Measurements from ENCODE around the gene HMGCL.
"Not testable (repeated sequence)": the region's sequence is repeated elsewhere in the genome, so short reads cannot be mapped to it uniquely, and the experiment has no call there.

HMGCL gene

DNA sequence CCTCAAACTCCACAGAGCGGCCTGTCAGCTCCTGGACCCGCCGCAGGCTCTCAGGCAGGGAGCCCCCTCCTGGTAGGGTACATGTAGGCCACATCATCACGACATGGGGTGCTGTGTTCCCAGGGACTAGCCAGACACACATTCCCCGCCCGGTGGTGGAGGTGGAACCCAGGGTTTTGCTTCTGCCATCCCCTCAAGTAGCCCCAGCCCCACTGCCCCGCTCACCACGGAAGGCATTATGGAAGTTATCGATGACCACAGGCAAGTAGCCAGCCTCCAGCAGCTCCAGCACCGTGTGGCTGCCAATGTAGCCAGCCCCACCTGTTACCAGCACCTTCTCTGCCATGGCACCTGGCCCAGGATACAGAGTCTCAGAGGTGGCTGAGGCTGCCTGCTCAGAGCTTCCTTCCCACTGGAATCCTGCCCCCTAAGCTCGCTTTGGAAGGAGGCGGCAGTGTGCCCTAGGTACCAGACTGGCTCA is 26.5 kb downstream of the HMGCL start:
- DNase-seq (ENCODE audit: low spot score), result no peak

DNA sequence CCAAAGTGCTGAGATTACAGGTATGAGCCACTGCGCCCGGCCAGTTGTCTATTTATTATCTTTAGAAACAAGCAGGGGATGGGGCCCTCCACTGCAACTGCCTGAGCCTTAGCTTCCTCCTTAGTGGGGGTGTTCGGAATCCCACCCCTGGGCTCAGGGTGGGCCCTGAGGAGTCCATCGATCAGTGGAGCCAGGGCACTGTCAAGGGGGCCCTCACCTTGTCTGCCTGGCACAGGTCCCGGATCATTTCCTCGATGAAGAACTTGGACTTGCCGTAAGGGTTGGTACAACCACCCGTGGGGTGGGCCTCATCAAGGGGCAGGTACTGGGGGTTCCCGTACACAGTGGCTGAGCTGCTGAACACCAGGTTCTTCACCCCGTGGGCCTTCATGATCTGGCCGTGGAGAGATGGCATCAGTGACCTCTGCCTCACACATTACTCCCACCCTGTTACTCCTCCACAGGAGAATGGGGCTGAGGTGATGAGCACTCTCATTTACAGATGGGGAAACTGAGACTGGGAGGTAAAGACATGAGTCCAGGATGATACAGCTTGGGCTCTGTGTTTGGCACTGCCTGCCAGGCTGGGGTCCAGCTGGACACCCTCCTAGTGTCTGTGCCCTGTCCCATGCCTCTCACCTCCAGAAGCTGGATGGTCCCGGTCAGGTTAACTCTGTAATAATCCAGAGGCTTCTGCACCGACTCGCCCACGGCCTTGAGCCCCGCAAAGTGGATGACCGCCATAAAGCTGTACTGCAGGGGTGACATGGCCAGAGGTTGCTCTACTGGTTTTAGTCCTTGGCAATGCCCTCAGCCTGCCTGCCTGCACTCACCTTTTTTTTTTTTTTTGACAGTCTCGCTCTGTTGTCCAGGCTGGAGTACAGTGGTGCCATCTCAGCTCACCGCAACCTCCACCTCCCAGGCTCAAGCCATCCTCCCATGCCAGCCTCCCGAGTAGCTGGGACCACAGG is 27.5 kb downstream of the HMGCL start:
- no peak for DNase-seq (ENCODE audit: low spot score)

DNA sequence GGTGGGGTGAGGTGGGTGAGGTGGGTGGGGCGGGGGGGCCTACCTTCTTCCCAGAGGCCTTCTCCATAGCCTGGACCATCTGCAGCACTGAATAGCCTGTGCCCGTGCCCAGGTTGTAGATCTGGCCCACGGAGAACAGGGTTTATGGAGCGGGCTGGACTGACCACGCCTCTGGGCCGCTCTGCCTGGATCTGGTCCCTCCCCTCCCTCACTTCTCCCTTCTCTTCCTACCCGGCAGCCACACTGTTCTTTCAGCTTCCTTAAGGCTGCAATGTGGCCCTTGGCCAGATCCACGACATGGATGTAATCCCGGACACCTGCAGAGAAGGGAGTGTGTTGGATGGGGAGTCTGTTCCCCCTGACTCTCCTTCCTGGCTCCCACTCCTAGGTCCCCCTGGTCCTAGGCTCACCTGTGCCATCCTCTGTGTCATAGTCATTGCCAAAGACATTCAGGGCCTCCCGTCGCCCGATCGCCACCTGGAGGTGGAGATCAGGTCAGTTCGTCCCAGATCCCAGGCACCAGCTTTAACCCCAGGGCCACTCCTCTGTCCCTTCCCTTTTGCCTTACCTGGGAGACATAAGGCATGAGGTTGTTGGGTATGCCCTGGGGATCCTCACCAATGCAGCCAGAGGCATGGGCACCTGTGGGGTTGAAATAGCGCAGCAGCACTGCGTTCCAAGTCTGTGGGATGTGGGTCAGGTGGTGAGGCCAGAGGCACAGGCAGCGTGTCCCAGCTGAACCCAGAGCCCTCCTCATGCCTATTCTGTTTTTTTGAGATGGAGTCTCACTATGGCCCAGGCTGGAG is 28.6 kb downstream of the HMGCL start:
- DNase-seq (ENCODE audit: low spot score), result peak; percentile 40

DNA sequence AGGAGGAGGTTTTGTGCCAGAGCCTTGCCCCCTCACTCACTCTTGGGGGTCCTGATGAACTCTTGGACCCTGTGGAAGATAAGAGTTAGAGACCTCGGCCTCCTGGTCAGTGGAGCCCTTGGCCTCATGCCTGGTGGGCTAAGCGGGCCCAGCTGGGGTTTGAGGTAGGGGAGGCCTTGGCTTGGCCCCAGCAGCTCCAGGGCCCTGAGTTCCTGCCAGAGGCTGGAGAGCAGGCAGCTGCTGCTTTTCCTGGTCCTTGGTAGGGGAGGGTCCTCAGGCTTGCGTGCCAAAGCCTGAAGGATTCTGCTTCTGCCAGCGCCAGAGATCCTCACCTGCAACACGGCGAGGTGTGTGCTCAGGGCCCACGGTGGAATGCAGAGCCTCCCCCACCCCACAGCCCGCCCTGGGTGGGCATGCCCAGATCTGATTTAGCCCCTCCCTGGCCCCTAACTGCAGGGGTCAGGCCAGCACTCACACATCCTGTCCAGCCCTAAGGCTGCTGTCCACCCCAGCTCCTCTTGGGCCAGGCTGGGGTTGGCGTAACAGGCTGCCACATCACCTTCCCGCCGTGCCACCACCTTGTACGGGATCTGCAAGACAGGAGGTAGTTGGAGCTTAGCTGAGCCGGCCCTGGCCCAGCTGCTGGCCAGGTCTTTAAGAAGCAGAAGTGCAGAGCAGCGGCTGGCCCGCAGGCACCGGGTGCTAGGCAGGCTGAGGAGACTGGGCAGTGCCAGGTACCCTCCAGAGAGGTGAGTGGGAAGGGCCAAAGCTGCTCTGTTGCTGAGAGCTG is 29.4 kb downstream of the HMGCL start:
- DNase-seq (ENCODE audit: low spot score), result no peak

DNA sequence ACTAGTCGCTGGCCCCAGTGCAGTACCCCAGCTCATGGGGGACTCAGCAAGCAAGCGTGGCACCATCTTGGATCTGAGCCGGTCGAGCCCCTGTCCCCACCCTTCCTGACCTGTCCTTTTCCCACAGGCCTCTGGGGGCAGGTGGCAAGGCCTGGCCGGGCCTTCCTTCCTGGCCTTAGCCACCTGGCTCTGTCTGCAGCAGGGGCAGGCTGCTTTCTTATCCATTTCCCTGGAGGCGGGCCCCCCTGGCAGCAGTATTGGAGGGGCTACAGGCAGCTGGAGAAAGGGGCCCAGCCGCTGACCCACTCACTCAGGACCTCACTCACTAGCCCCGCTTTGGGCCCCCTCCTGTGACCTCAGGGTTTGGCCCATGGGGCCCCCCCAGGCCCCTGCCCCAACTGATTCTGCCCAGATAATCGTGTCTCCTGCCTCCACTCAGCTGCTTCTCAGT is 30.5 kb downstream of the HMGCL start:
- DNase-seq (ENCODE audit: low spot score), result not testable (repeated sequence)

DNA sequence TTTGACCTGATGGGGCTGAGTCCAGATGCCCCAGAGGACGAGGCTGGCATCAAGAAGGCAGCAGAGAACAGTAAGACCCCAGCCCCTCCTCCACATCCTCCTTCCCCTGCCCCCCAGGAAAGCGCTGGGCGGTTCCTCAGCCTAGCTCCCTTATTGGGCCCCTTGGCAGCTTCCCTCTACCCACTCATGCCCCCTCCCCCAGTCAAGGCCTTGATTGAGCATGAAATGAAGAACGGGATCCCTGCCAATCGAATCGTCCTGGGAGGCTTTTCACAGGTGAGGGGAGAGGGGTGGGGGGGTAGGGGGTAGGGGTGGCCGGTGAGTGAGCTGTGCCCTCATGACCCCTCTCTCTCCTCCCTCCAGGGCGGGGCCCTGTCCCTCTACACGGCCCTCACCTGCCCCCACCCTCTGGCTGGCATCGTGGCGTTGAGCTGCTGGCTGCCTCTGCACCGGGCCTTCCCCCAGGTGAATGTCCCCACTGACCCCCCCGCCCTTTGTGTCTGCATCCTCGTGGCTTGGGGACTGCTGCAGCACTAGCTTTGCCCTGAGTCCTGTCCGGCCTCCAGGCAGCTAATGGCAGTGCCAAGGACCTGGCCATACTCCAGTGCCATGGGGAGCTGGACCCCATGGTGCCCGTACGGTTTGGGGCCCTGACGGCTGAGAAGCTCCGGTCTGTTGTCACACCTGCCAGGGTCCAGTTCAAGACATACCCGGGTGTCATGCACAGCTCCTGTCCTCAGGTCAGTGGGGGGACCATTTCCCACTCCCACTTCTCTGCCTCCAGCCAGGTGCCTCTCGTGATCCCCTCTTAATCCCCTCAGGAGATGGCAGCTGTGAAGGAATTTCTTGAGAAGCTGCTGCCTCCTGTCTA is 31.1 kb downstream of the HMGCL start:
- DNase-seq (ENCODE audit: low spot score), result no peak

DNA sequence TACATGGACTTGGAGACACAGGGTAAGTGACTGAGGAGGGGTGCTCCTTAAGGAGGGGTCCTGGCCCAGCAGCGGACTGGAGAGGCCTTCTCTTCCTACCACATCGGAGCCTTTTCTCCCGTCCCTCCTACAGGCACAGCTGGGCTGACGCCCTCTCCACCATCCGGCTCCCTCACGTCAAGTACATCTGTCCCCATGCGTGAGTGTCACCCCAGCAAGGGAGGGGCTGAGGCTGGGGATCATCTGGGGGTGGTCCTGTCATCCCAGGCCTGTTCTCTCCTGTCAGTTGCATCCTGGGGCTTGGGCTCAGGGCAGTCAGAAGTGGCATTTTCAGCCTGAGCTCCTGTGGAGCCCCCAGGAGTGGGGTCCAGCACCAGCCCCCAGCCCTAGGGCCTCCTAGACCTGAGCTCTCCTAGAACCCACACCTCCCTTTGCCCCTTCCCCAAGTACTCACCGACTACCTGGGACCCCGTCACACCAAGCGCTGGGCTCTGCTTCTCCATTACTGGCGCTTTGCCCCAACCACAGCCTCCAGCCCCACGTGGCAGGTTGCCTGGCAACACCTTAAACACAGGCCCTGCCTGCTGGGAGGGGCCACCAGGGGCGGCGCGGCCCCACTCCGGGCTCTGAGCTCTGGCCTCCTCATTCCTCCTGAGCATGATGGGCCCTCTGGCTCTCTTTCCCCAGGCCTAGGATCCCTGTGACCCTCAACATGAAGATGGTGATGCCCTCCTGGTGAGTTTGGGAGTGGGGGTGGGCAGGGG is 32.0 kb downstream of the HMGCL start:
- no peak for DNase-seq (ENCODE audit: low spot score)

DNA sequence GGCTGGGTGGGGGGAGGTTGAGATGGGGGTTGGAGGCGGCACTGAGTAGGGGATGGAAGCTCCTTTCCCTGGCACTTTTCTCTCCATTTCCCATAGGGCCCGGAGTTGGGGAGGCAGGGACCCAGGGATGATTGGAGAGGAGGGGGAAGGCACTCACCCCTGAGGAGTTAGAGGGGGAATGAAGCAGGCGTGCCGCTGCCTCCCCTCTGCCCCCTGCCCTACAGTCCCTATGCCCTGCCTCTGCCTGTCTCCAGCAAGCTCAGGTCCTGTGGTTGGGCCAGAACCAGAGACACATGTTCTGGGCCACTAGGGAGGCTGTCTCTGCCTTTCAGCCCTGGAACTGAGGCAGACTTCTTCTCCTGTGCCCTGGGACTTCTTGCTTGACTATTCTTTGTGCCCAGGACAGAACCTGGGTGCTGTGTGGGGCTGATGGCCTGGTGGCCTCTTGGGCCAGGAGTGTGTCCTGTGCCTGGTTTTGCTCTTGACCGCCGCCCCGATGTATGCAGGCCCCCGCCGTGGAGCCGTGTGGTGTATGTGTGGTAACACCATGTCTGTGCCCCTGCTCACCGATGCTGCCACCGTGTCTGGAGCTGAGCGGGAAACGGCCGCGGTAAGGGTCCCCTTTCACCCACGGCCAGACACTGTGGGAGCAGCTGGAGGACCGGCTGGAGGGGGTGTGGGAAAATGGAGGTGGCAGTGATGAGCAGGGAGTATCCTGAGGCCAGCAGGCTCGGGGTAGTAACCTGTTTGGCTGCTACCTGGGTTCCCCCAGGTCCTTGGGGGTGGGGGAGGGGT is 32.9 kb downstream of the HMGCL start:
- no peak for DNase-seq (ENCODE audit: low spot score)

DNA sequence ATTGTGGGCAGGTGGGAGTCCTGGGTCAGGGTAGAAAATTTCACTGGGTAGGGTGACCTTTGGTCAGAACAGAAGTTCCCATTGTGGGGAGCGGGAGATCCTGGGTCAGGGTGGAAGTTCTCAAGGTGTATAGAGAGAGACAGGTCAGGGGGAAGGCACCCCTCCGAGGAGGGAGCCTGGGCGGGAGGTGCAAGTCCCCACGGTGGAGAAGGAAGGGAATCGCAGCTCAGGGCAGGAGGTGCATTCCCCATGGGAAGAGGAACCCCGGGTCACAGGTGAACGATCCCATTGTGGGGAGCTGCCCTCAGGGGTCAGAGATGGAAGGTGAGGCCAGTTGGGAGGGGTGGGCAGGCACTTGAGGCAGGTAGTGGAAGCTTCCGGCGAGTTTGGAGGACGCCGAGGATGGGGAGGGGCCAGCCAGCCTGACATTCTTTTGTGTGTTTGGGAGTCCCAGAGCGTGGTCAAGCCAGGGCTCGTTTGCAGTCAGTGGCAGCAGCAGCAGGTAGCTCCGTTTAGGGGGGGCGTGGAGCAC is 33.6 kb downstream of the HMGCL start:
- DNase-seq (ENCODE audit: low spot score), result no peak

DNA sequence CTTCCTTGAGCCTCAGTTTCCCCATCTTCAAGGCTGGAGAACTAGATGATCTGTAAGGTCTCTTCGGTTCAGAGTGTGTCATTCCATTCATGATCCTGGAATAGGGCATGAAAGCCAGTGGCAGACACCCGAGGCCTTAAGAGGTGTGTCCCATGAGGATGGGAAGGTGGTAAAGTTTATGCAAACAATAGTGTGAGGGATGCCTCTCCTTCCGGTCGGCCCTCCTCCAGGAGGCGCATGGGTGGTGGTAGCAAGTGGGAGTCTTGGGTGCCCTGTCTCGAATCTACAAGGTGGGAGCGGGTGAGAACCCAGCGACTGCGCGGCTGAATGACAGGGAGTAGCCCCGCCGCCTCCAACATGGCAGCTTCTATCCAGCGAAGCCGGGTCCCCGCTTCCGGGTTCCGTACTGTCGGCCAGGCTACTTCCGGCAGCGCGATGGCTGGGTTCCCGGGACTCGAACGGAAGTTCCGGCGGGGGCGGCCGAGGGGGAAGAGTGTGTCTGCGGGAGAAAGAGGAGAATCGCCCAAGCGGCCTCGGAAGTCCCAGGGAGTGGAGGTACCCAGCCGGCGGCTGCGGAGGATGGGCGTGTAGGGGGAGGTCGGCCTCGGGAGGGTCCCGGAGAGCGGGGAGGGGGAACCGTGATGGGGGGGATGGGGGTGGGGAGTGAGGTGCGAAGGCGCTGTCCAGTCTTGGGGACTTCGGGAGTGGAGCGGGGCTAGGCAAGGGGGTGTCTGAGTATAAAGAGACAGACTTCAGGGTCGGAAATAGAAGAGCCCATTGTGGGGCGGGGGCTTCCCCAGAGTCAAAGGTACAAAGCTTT is 34.3 kb downstream of the HMGCL start, which contains the start of gene LYPLA2:
Gene LYPLA2 (plus strand): TSS at position 450 of the 820 bp plus-strand sequence. CDS start 1,538 bp downstream, outside the sequence.
- DNase-seq (ENCODE audit: low spot score), result peak; percentile 91

DNA sequence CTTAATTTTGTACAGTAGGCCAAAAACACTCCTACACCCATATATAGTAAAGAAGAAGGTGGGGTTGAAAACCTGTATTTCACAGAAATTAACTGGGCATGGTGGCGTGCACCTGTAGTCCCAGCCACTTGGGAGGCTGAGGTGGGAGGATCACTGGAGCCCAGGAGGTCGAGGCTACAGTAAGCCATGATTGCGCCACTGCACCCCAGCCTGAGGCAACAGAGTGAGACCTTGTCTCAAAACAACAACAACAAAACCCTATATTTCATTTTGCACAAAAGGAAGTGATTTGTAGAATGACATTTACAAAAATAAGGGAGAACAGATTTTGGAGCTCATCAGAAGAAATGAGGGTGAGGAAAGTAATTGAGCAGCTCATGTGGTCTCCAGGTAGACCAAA is 36.5 kb downstream of the HMGCL start:
- no peak for DNase-seq (ENCODE audit: low spot score)

DNA sequence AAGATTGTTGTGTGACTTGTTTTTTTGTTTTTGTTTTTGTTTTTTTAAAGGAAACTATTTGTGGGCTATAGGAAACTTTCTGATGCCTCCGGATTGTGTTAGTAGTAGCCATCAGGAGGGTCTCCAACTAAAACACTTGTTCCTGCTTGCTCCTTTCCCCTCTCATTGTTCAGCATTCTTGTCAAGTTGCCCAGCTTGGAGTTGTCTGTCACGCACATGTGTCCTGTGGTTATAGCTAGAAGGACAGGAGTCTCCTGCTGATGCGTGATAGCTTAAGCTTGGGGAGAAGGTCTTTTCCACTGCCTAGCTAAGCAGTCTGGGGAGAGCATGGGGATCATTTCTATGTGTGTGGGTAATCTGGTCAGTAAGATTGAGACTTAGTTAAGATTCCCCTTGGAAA is 37.5 kb downstream of the HMGCL start:
- DNase-seq (ENCODE audit: low spot score), result no peak

DNA sequence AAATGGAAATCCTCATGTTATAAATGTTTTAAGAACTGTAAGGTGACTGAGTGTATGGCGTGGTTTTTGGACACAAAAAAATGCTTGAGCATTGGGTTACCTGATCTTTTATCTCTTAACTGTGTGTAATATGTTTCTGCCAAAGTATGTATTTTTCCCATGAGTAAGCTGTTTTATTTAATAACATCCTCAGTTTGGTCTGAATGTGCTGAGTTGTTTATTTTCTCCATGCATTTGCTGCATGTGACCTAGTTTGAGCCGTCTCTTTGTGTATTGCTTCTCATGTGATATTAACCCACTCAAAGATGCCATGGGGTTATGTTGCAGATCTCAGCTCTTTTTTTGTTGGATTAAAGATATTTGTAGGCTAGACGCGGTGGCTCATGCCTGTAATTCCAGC is 40.4 kb downstream of the HMGCL start:
- DNase-seq (ENCODE audit: low spot score), result no peak

DNA sequence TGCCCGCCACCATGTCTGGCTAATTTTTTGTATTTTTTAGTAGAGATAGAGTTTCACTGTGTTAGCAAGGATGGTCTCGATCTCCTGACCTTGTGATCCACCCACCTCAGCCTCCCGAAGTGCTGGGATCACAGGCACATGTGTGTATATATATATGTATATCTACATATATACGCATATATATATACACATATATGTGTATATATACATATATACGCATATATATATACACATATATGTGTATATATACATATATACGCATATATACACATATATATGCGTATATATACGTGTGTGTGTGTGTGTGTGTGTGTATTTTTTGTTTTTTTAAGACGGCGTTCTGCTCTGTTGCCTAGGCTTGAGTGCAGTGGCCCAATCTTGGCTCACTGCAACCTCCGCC is 42.1 kb downstream of the HMGCL start:
- DNase-seq (ENCODE audit: low spot score), result not testable (repeated sequence)

DNA sequence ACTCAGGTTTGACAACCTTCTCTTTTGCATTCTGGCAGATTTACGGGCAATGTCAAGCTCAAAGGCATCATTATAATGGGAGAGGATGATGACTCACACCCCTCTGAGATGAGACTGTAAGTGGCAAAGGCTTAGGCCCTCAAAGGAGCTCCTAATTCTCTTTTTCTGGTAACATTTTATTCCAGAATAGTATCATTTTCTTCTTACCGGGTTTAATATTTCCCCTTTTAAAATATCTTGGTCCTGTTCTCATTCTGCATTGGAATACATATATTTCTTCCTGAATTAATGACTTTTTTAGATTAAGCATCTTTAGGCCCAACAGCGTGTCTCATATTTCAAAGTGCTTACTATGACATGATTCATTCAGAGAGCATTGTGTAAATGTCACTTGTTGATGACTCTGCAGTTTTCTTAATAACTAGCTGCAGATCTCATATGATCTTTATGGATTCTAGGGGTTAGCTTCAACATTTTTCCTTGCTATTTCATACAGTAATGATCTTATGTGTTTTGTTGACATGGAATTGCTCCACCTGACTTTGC is 45.3 kb downstream of the HMGCL start:
- DNase-seq (ENCODE audit: low spot score), result no peak

DNA sequence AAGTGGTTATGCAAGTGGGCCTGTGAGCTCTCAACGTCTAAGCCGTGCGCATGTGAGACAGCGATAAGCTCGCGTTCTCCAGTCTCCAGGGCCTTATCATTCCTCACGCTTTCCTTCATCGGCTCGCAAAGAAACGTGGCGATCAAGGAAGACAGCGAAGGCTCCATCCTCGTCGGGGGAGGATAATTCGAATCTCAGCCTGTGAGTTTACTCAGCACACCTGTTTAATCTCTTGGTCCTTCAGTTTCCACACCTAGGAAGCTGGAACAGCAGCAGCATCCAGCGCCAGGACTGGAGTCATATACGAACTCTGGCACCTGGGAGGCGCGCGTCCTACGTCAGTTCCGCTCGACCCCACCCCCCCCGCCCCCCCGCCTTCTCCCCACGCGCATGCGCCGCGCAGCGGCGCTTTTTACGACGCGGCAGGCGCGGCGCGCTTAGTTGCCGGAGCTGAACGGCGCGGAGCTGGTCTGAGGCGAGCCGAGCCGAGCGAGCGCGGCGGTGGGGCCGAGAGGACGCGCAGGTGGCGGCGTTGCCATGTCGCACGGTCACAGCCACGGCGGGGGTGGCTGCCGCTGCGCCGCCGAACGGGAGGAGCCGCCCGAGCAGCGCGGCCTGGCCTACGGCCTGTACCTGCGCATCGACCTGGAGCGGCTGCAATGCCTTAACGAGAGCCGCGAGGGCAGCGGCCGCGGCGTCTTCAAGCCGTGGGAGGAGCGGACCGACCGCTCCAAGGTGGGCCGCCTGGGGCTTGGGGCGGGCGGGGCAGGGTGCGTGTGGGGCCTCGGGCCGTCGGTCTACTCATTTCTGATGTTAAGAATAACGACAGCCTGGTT is 47.0 kb downstream of the HMGCL start, which contains the start of gene PITHD1:
Gene PITHD1 (plus strand): TSS at position 440 of the 836 bp plus-strand sequence. CDS start 98 bp downstream, at position 538.
- DNase-seq (ENCODE audit: low spot score), result peak; percentile 88

DNA sequence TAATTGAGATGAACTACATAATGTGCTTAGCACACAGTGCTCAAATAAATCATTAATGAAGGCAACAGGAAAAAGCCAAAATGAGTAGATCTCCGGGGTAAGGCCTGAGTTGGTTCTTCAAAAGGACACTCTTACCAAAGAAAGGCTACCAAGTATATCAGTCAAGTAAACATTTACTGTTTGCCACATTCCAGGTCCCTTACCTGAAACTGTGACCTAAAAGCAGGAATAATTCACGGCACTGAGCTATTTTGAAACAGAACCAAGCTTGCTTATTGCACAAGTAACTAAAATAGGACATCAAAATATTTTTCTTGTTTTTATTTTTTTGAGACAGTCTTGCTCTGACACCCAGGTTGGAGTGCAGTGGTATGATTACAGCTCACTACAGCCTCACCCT is 49.0 kb downstream of the HMGCL start:
- DNase-seq (ENCODE audit: low spot score), result no peak
